GM12892 (cell line): ENCODE data around the gene PELO.

Experiments used
- DNase-seq: peaks from one replicate; pipeline ENCODE4 v3.0.0; 2011; ENCODE audit not compliant: insufficient read length
- FAIRE-seq: peaks from 2 replicates; lab custom pipeline; 2011; peaks lifted over from hg19 to GRCh38; lab: Jason Lieb, UNC
- POLR2A ChIP-seq: IDR thresholded peaks from 2 replicates; pipeline ENCODE4 v1.6.1; 2011; ENCODE audit warnings: low read depth, low read length, control low read depth
- POLR2AphosphoS5 ChIP-seq: IDR thresholded peaks from 2 replicates; pipeline ENCODE4 v1.6.1; 2011; ENCODE audit warnings: low read depth, low read length, control low read depth
- TAF1 ChIP-seq: IDR thresholded peaks from 2 replicates; pipeline ENCODE4 v1.6.1; 2011; ENCODE audit warnings: low read depth, mild to moderate bottlenecking, control low read depth, low read length, borderline replicate concordance

The PELO gene

DNA sequence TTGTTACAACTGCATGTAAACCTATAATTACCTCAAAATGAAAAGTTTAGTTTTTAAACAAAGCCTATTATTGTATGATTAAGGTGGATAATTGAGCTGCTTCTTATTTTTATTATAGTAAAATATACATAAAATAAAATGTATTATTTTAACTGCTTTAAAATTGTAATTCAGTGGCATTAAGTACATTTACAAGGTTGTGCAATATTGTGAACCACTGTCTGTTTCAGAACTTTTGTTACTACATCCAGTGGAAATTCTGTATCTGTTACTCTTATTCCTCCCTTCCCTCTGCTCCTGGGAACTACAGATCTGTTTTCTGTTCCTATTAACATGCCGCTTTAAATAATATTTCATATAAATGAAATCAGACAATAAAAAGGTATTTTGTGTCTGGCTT, 37.1 kb downstream of the PELO start:
- TF ChIP-seq POLR2A (no peak), TAF1 (no peak), POLR2AphosphoS5 (no peak)
- DNase-seq (no peak), FAIRE-seq (no peak)

DNA sequence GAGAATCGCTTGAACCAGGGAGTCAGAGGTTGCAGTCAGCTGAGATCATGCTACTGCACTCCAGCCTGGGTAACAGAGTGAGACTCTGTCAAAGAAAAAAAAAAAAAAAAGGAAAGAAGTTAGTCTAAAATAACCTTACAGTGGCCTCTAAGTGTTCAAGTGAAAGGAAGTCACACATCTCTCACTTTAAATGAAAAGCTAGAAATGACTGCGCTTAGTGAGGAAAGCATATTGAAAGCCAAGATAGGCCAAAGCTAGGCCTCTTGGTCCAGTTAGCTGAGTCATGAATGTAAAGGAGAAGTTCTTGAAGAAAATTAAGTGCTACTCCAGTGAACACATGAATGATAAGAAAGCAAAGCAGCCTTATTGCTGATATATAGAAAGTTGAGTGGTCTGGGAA, 38.1 kb downstream of the PELO start:
- DNase-seq (no peak), FAIRE-seq (no peak)
- TF ChIP-seq TAF1 = no peak
- TF ChIP-seq POLR2AphosphoS5 = no peak
- no peak for TF ChIP-seq POLR2A

DNA sequence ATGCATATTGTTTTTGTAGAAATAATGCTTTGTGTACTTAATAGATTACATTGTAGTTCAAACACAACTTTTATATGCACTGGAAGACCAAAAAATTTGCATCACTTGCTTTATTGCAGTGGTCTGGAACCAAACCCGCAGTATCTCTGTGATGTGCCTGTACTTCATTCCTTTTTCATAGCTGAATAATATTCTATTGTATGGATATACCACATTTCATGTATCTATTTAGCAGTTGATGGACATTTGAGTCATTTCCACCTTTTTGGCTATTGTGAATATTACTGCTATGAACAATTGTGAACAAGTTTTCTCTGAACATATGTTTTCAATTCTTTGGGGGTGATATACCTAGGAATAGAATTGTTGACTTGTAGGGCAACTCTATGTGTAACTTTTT, 40.1 kb downstream of the PELO start:
- DNase-seq (no peak), FAIRE-seq (no peak)

DNA sequence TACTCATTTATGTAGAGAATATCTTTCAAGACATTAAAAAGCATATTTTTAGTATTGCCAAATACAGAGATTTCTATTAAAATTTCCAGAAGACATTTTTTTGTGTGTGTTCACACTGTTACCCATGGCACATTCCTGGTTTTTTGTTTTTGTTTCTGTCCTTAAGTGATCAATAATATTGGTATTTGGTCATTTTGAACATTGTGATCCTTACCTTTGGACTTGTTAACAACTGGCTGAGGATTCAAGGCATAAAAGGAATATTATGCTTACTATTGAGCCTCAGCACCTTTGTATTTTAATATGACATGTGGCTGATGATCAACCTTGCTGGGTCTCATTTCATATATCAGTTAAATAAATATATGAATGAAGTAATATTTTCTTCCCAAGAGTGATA, 41.9 kb downstream of the PELO start:
- TF ChIP-seq TAF1 = no peak
- TF ChIP-seq POLR2A = no peak
- no peak for TF ChIP-seq POLR2AphosphoS5
- FAIRE-seq (no peak), DNase-seq (no peak)

More for the DNA sequence above, 40.1 kb downstream of the PELO start:
- TF ChIP-seq POLR2AphosphoS5 = no peak
- no peak for TF ChIP-seq POLR2A
- no peak for TF ChIP-seq TAF1

DNA sequence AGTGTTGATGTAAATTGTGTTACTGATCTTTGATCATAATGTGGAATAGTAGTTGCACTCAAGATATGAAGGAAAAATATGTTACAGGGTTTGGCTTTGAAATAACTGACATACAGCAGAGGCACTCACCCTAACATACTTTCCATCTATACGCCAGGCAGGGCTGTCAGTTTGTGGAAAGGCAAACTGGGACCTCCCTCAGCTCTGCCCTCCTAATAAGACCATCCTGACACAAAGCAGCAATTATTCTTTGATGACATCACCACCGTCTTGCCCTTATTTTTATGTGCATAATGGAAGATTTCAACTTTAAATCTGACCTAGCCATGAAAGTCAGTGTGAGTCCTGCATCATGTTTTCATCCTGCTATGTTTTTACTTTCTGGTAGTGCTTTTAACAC, 42.9 kb downstream of the PELO start:
- TF ChIP-seq POLR2A (no peak), POLR2AphosphoS5 (no peak), TAF1 (no peak)
- DNase-seq (no peak), FAIRE-seq (no peak)

DNA sequence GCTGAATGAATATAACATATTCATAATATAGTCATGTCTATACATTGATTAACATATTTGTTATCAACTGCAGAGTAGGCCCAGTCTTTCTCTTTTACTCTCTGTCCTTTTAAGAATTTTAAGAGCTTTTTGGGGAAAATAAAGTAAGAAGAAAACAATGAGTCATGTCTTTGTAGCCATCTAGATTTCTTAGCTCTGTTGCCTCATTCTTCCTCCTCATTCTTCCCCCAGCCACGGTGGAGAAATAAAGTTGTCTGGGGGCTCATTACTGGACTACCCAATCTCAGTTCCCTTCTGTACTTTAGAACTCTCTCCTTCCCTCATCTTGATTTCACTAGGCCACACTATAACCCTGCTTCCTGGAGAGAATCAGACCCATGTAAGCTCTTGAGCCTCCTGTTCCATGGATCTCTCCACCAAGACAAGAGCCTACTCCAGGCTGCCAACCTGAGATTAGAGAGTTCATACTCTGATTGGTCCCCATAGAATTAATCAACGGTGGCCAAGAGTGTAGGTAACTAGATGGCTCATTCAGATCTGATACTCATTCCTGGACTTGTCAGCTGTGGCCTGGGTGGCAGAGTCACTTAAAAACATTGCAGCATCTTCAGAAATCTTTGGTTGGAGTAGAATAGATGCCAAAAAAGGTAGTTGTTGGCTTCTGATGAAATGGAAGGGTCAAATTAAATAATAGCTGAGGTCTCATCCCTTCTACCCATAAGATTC, 44.2 kb downstream of the PELO start:
- no peak for FAIRE-seq
- TF ChIP-seq POLR2A = no peak

DNA sequence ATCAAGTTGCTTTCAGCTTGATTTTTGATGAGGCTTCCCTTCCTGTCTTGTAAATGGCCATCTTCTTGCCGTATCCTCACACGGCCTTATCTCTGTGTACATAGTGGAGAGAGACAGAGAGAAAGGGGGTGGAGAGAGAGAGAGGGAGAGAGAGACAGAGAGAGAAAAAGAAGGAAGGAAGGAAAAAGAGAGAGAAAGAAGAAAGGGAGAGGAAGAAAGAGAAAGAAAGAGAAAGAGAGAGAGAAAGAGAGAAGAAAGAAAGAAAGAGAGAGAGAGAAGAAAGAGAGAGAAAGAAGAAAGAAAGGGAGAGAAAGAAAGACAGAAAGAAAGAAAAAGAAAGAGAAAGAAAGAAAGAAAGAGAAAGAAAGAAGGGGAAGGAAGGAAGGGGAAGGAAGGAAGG, 46.6 kb downstream of the PELO start:
- DNase-seq (no peak), FAIRE-seq (no peak)
- TF ChIP-seq POLR2AphosphoS5 (no peak), POLR2A (no peak), TAF1 (no peak)

More for the DNA sequence above, 44.2 kb downstream of the PELO start:
- DNase-seq = no peak

DNA sequence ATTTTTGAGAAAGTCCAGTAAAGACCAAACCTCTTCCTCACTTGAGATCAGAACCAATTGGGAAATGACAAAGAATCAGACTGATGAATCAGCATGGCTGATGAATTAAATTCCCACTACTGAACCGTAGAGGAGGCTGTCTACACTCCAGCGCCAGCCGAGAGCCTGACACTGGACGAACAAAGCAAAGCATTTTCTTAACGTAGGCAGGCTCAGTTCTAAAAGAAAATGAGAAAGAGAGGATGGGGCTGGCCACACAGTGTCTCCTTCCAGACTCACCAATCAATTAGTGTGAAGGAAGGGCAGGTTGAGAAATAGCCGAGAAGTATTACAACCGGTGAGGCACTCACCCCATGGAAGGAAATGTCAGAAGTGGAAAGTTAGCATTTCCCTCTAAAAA, 49.4 kb downstream of the PELO start:
- TF ChIP-seq POLR2A (no peak), TAF1 (no peak), POLR2AphosphoS5 (no peak)
- FAIRE-seq = no peak
- DNase-seq = no peak
